Measurements from ENCODE around the gene ABR. TPM values are rescaled to one million over a fixed set of nuclear protein-coding genes. Genes with fewer than 3 reads are reported as not detected.
"Not testable (repeated sequence)": the region's sequence is repeated elsewhere in the genome, so short reads cannot be mapped to it uniquely, and the experiment has no call there.

ABR gene
- total RNA-seq, 2 donors from 2014 or later: 79.1 to 80.5 TPM

GRCh38 chr17:1055751-1056645 lies 123.8 kb downstream of the ABR start:
- H3K27me3 Mint-ChIP-seq: no peaks in the 10 kb centered on the region
- DNase-seq (ENCODE audit: low spot score) (peak; percentile 64), ATAC-seq (peak; percentile 49 to 68)
- H3K9me3 Mint-ChIP-seq: no peaks in the 10 kb centered on the region
- peaks cover 0 to 3% of the 10 kb centered on the region in 2 donors for H3K4me1 Mint-ChIP-seq (ENCODE audit: low read depth in 2 of 2)
- no peak overlapping the region for H3K4me3 Mint-ChIP-seq
- H3K27ac Mint-ChIP-seq: no peak overlapping the region
- H3K36me3 Mint-ChIP-seq: peaks cover 8% of the 10 kb centered on the region

GRCh38 chr17:1055231-1055630 lies 124.5 kb downstream of the ABR start:
- no peaks in the 10 kb centered on the region for H3K27me3 Mint-ChIP-seq
- peaks cover 0 to 5% of the 10 kb centered on the region in 2 donors for H3K4me1 Mint-ChIP-seq (ENCODE audit: low read depth in 2 of 2)
- no peak overlapping the region for H3K27ac Mint-ChIP-seq
- H3K4me3 Mint-ChIP-seq: no peak overlapping the region
- ATAC-seq (no peak), DNase-seq (ENCODE audit: low spot score) (peak; percentile 39)
- peaks cover 8% of the 10 kb centered on the region for H3K36me3 Mint-ChIP-seq
- H3K9me3 Mint-ChIP-seq: no peaks in the 10 kb centered on the region

GRCh38 chr17:1054656-1055055 lies 125.1 kb downstream of the ABR start:
- Mint-ChIP-seq H3K27me3 (no peaks in the 10 kb centered on the region), H3K36me3 (peaks cover 8% of the 10 kb centered on the region), H3K9me3 (no peaks in the 10 kb centered on the region), H3K4me1 (ENCODE audit: low read depth in 2 of 2) (peaks cover 0 to 4% of the 10 kb centered on the region in 2 donors), H3K27ac (no peak overlapping the region), H3K4me3 (no peak overlapping the region)
- ATAC-seq (no peak), DNase-seq (ENCODE audit: low spot score) (peak; percentile 49)

- no peaks in the 10 kb centered on the region for H3K9me3 Mint-ChIP-seq
- no peak for ATAC-seq
- no peak overlapping the region for H3K4me3 Mint-ChIP-seq
- peaks cover 8% of the 10 kb centered on the region for H3K36me3 Mint-ChIP-seq
- DNase-seq (ENCODE audit: low spot score): peak; percentile 38
- H3K27ac Mint-ChIP-seq: no peak overlapping the region
- peaks cover 0 to 2% of the 10 kb centered on the region in 2 donors for H3K4me1 Mint-ChIP-seq (ENCODE audit: low read depth in 2 of 2)
- H3K27me3 Mint-ChIP-seq: no peaks in the 10 kb centered on the region
These were observed 126.0 kb downstream of the ABR start for GRCh38 chr17:1053661-1054360.

GRCh38 chr17:1050996-1051925 lies 128.5 kb downstream of the ABR start:
- H3K36me3 Mint-ChIP-seq: no peaks in the 10 kb centered on the region
- DNase-seq (ENCODE audit: low spot score): peak; percentile 49
- H3K27ac Mint-ChIP-seq: no peak overlapping the region
- H3K4me3 Mint-ChIP-seq: no peak overlapping the region
- H3K4me1 Mint-ChIP-seq (ENCODE audit: low read depth in 2 of 2): peaks cover 0 to 2% of the 10 kb centered on the region in 2 donors
- ATAC-seq: no peak
- no peaks in the 10 kb centered on the region for H3K9me3 Mint-ChIP-seq
- no peaks in the 10 kb centered on the region for H3K27me3 Mint-ChIP-seq

- Mint-ChIP-seq H3K9me3 (no peaks in the 10 kb centered on the region), H3K27me3 (no peaks in the 10 kb centered on the region), H3K4me3 (no peak overlapping the region), H3K4me1 (ENCODE audit: low read depth in 2 of 2) (peaks cover 2 to 3% of the 10 kb centered on the region in 2 donors), H3K27ac (no peak overlapping the region), H3K36me3 (peaks cover 1% of the 10 kb centered on the region)
- peak; percentile 37 for DNase-seq (ENCODE audit: low spot score)
- ATAC-seq: peak in 1 of 2 donors; percentile 29
These were observed 129.4 kb downstream of the ABR start for GRCh38 chr17:1050246-1050995.

GRCh38 chr17:1049446-1050225 lies 130.1 kb downstream of the ABR start:
- ATAC-seq: no peak
- Mint-ChIP-seq H3K9me3 (no peaks in the 10 kb centered on the region), H3K4me1 (ENCODE audit: low read depth in 2 of 2) (peaks cover 8 to 9% of the 10 kb centered on the region in 2 donors), H3K4me3 (no peak overlapping the region), H3K27ac (no peak overlapping the region), H3K36me3 (peaks cover 5% of the 10 kb centered on the region), H3K27me3 (no peaks in the 10 kb centered on the region)
- peak; percentile 32 for DNase-seq (ENCODE audit: low spot score)

GRCh38 chr17:1048516-1049115 lies 131.2 kb downstream of the ABR start:
- H3K4me1 Mint-ChIP-seq (ENCODE audit: low read depth in 2 of 2): peaks cover 9 to 11% of the 10 kb centered on the region in 2 donors
- not testable (repeated sequence) for H3K9me3 Mint-ChIP-seq, ATAC-seq, H3K36me3 Mint-ChIP-seq, H3K27me3 Mint-ChIP-seq, H3K4me3 Mint-ChIP-seq, H3K27ac Mint-ChIP-seq
- DNase-seq (ENCODE audit: low spot score): peak; percentile 10

- Mint-ChIP-seq H3K4me3 (no peak overlapping the region), H3K4me1 (ENCODE audit: low read depth in 2 of 2) (peaks cover 9 to 11% of the 10 kb centered on the region in 2 donors), H3K27ac (no peak overlapping the region), H3K27me3 (no peaks in the 10 kb centered on the region), H3K9me3 (no peaks in the 10 kb centered on the region), H3K36me3 (peaks cover 5% of the 10 kb centered on the region)
- ATAC-seq (no peak), DNase-seq (ENCODE audit: low spot score) (peak; percentile 42)
These were observed 131.8 kb downstream of the ABR start for GRCh38 chr17:1047879-1048470.

GRCh38 chr17:1047177-1047878 lies 132.5 kb downstream of the ABR start:
- H3K36me3 Mint-ChIP-seq: peaks cover 9% of the 10 kb centered on the region
- no peaks in the 10 kb centered on the region for H3K27me3 Mint-ChIP-seq
- no peak overlapping the region for H3K4me3 Mint-ChIP-seq
- no peak overlapping the region for H3K27ac Mint-ChIP-seq
- no peaks in the 10 kb centered on the region for H3K9me3 Mint-ChIP-seq
- ATAC-seq (no peak), DNase-seq (ENCODE audit: low spot score) (peak; percentile 61)
- peaks cover 15% of the 10 kb centered on the region in 2 donors for H3K4me1 Mint-ChIP-seq (ENCODE audit: low read depth in 2 of 2)

GRCh38 chr17:1045456-1045855 lies 134.3 kb downstream of the ABR start:
- Mint-ChIP-seq H3K4me3 (no peak overlapping the region), H3K4me1 (ENCODE audit: low read depth in 2 of 2) (peaks cover 20 to 21% of the 10 kb centered on the region in 2 donors), H3K36me3 (peaks cover 14% of the 10 kb centered on the region), H3K27ac (no peak overlapping the region), H3K27me3 (no peaks in the 10 kb centered on the region), H3K9me3 (no peaks in the 10 kb centered on the region)
- DNase-seq (ENCODE audit: low spot score) (no peak), ATAC-seq (no peak)
